GM19025 (cell line): ENCODE data around the gene SH3BGRL3.
"Not testable (repeated sequence)": the region's sequence is repeated elsewhere in the genome, so short reads cannot be mapped to it uniquely, and the experiment has no call there.

Source experiments
- ATAC-seq: cut with Tn5 transposase; IDR thresholded peaks from one replicate; pipeline ENCODE4 v1.9.1; 2021; ENCODE audit warnings: mild to moderate bottlenecking, low read depth, moderate library complexity; ENCODE audit not compliant: unreplicated experiment

SH3BGRL3 gene

GRCh38 chr1:26279456-26280332, at the start of gene SH3BGRL3:
SH3BGRL3 (plus strand) TSS chr1:26280086; CDS start chr1:26280156, 70 bp downstream.
- ATAC-seq: peak; percentile 77

- ATAC-seq: not testable (repeated sequence)
Observed at GRCh38 chr1:26230682-26231081, 49.2 kb upstream of the SH3BGRL3 start.

GRCh38 chr1:26233903-26234643, 45.8 kb upstream of the SH3BGRL3 start, which contains the start of gene CEP85:
CEP85 (plus strand) TSS chr1:26234200; CDS start chr1:26239784, 5,584 bp downstream.
- peak; percentile 93 for ATAC-seq

GRCh38 chr1:26234644-26235370, 45.1 kb upstream of the SH3BGRL3 start:
- ATAC-seq: no peak

GRCh38 chr1:26237230-26237966, 42.5 kb upstream of the SH3BGRL3 start:
- ATAC-seq: no peak

- ATAC-seq: no peak
Observed at GRCh38 chr1:26239936-26240335, 40.0 kb upstream of the SH3BGRL3 start.

- no peak for ATAC-seq
Observed at GRCh38 chr1:26252718-26253117, 27.2 kb upstream of the SH3BGRL3 start.

GRCh38 chr1:26254404-26254803, 25.5 kb upstream of the SH3BGRL3 start:
- no peak for ATAC-seq

- no peak for ATAC-seq
Observed at GRCh38 chr1:26257222-26257621, 22.7 kb upstream of the SH3BGRL3 start.

GRCh38 chr1:26259005-26259404, 20.9 kb upstream of the SH3BGRL3 start:
- ATAC-seq: no peak

GRCh38 chr1:26259578-26259977, 20.3 kb upstream of the SH3BGRL3 start:
- ATAC-seq: no peak

GRCh38 chr1:26263212-26263611, 16.7 kb upstream of the SH3BGRL3 start:
- no peak for ATAC-seq

- ATAC-seq: no peak
Observed at GRCh38 chr1:26265405-26265804, 14.5 kb upstream of the SH3BGRL3 start.

GRCh38 chr1:26268290-26269197, 11.3 kb upstream of the SH3BGRL3 start:
- ATAC-seq: no peak

GRCh38 chr1:26269198-26269550, 10.7 kb upstream of the SH3BGRL3 start:
- ATAC-seq: no peak

GRCh38 chr1:26274801-26275425, 5.0 kb upstream of the SH3BGRL3 start:
- no peak for ATAC-seq

- no peak for ATAC-seq
Observed at GRCh38 chr1:26275580-26276431, 4.1 kb upstream of the SH3BGRL3 start.

GRCh38 chr1:26276432-26276838, 3.5 kb upstream of the SH3BGRL3 start:
- ATAC-seq: no peak
